ENCODE results near the gene RNF121.

The RNF121 gene

GRCh38 chr11:72009156-72009555 is 80.3 kb downstream of the RNF121 start:
- Histone ChIP-seq H3K79me2 (ENCODE audit: insufficient read depth, low read length) (no peaks in the 10 kb centered on the region), H3K9ac (ENCODE audit: low read depth, low read length, poor library complexity, severe bottlenecking) (no peak overlapping the region), H3K9me3 (ENCODE audit: insufficient read depth, low read depth, low read length) (no peaks in the 10 kb centered on the region), H2AFZ (ENCODE audit: low read length) (no peak overlapping the region), H4K20me1 (ENCODE audit: insufficient read depth, low read length, poor library complexity, severe bottlenecking) (no peaks in the 10 kb centered on the region), H3K9me2 (replicated peaks; ENCODE audit: low read depth, low read length) (no peaks in the 10 kb centered on the region), H3K27me3 (ENCODE audit: insufficient read depth, low read length, poor library complexity, severe bottlenecking) (no peaks in the 10 kb centered on the region), H3K4me1 (ENCODE audit: insufficient read depth, low read length, poor library complexity, severe bottlenecking) (no peaks in the 10 kb centered on the region), H3K4me2 (ENCODE audit: low read depth, low read length, poor library complexity, severe bottlenecking) (no peak overlapping the region), H3K4me3 (ENCODE audit: low read length, poor library complexity, severe bottlenecking) (no peak overlapping the region), H3F3A (ENCODE audit: low read depth) (no peaks in the 10 kb centered on the region), H3K36me3 (ENCODE audit: insufficient read depth, low read length) (peaks cover 99% of the 10 kb centered on the region)
- no peak for TF ChIP-seq EZH2phosphoT487 (IDR thresholded peaks at IDR 0.05; ENCODE audit: borderline replicate concordance)
- TF ChIP-seq, protein P1, sequence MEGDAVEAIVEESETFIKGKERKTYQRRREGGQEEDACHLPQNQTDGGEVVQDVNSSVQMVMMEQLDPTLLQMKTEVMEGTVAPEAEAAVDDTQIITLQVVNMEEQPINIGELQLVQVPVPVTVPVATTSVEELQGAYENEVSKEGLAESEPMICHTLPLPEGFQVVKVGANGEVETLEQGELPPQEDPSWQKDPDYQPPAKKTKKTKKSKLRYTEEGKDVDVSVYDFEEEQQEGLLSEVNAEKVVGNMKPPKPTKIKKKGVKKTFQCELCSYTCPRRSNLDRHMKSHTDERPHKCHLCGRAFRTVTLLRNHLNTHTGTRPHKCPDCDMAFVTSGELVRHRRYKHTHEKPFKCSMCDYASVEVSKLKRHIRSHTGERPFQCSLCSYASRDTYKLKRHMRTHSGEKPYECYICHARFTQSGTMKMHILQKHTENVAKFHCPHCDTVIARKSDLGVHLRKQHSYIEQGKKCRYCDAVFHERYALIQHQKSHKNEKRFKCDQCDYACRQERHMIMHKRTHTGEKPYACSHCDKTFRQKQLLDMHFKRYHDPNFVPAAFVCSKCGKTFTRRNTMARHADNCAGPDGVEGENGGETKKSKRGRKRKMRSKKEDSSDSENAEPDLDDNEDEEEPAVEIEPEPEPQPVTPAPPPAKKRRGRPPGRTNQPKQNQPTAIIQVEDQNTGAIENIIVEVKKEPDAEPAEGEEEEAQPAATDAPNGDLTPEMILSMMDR (conservative IDR thresholded peaks at IDR 0.05; ENCODE audit: low read length): no peak

- no peaks in the 10 kb centered on the region for H4K20me1 ChIP-seq (ENCODE audit: insufficient read depth, low read length, poor library complexity, severe bottlenecking)
Observed at GRCh38 chr11:72010529-72011233, 81.8 kb downstream of the RNF121 start.

DNA sequence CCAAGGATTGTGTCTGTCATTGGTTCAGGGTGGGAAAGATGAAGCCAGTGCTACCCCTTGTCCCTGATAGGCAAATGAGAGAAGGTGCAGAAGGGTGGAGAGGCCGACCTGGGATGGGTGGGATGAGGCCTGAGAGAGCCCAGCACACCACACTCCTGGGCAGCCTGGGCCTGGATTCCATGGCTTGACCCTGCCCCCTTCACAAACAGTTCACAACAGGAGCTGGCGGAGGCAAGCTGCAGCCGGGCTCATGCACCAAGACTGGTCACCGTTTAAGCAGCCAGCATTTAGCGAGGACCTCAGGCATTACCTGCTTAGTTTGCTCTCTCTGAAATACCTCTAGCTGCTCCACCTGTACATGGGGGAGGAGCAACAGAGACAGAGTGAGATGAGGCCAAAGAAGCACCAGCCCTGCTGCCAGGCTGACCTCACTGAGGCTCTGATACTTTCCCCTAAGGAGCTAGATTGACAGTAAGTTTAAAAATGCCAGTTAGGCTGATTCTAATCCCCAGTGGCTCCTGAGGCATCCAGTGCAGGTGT is 83.3 kb downstream of the RNF121 start:
- H3K9me2 ChIP-seq (replicated peaks; ENCODE audit: low read depth, low read length): no peaks in the 10 kb centered on the region
- no peaks in the 10 kb centered on the region for H4K20me1 ChIP-seq (ENCODE audit: insufficient read depth, low read length, poor library complexity, severe bottlenecking)
- no peaks in the 10 kb centered on the region for H3K79me2 ChIP-seq (ENCODE audit: insufficient read depth, low read length)
- no peaks in the 10 kb centered on the region for H3K27me3 ChIP-seq (ENCODE audit: insufficient read depth, low read length, poor library complexity, severe bottlenecking)
- TF ChIP-seq, protein P1 (conservative IDR thresholded peaks at IDR 0.05; ENCODE audit: low read length): no peak
- no peak for TF ChIP-seq EZH2phosphoT487 (IDR thresholded peaks at IDR 0.05; ENCODE audit: borderline replicate concordance)
- H3K4me1 ChIP-seq (ENCODE audit: insufficient read depth, low read length, poor library complexity, severe bottlenecking): no peaks in the 10 kb centered on the region
- H3K4me3 ChIP-seq (ENCODE audit: low read length, poor library complexity, severe bottlenecking): no peak overlapping the region
- H3K36me3 ChIP-seq (ENCODE audit: insufficient read depth, low read length): peaks cover 99% of the 10 kb centered on the region
- H2AFZ ChIP-seq (ENCODE audit: low read length): no peak overlapping the region
- H3K9ac ChIP-seq (ENCODE audit: low read depth, low read length, poor library complexity, severe bottlenecking): no peak overlapping the region
- H3F3A ChIP-seq (ENCODE audit: low read depth): no peaks in the 10 kb centered on the region
- H3K9me3 ChIP-seq (ENCODE audit: insufficient read depth, low read depth, low read length): no peaks in the 10 kb centered on the region
- H3K4me2 ChIP-seq (ENCODE audit: low read depth, low read length, poor library complexity, severe bottlenecking): no peak overlapping the region

More at GRCh38 chr11:72010529-72011233, 81.8 kb downstream of the RNF121 start:
- no peaks in the 10 kb centered on the region for H3K9me3 ChIP-seq (ENCODE audit: insufficient read depth, low read depth, low read length)
- no peaks in the 10 kb centered on the region for H3K4me1 ChIP-seq (ENCODE audit: insufficient read depth, low read length, poor library complexity, severe bottlenecking)
- no peaks in the 10 kb centered on the region for H3K27me3 ChIP-seq (ENCODE audit: insufficient read depth, low read length, poor library complexity, severe bottlenecking)
- peaks cover 99% of the 10 kb centered on the region for H3K36me3 ChIP-seq (ENCODE audit: insufficient read depth, low read length)
- TF ChIP-seq EZH2phosphoT487 (IDR thresholded peaks at IDR 0.05; ENCODE audit: borderline replicate concordance): no peak
- TF ChIP-seq, protein P1 (conservative IDR thresholded peaks at IDR 0.05; ENCODE audit: low read length): no peak
- H3K4me3 ChIP-seq (ENCODE audit: low read length, poor library complexity, severe bottlenecking): no peak overlapping the region
- no peak overlapping the region for H3K9ac ChIP-seq (ENCODE audit: low read depth, low read length, poor library complexity, severe bottlenecking)
- no peak overlapping the region for H3K4me2 ChIP-seq (ENCODE audit: low read depth, low read length, poor library complexity, severe bottlenecking)
- H2AFZ ChIP-seq (ENCODE audit: low read length): no peak overlapping the region
- H3F3A ChIP-seq (ENCODE audit: low read depth): no peaks in the 10 kb centered on the region
- no peaks in the 10 kb centered on the region for H3K9me2 ChIP-seq (replicated peaks; ENCODE audit: low read depth, low read length)
- H3K79me2 ChIP-seq (ENCODE audit: insufficient read depth, low read length): no peaks in the 10 kb centered on the region
